GM10266 (cell line): Measurements from ENCODE around the gene CHN2.

Source experiments
- DNase-seq: peaks from one replicate; pipeline ENCODE4 v3.0.0; 2012; ENCODE audit errors: extremely low spot score
- CTCF ChIP-seq: IDR thresholded peaks from 2 replicates; pipeline ENCODE4 v1.5.1; 2012; ENCODE audit warnings: mild to moderate bottlenecking, low read depth; ENCODE audit not compliant: control insufficient read depth, insufficient read depth; ENCODE audit errors: missing control alignments

Gene CHN2

GRCh38 chr7:29453021-29453420 is 258.4 kb downstream of the CHN2 start:
- TF ChIP-seq CTCF: no peak
- DNase-seq: no peak

GRCh38 chr7:29454464-29454863 is 259.9 kb downstream of the CHN2 start:
- no peak for DNase-seq
- no peak for TF ChIP-seq CTCF

- no peak for TF ChIP-seq CTCF
- no peak for DNase-seq
Measured at GRCh38 chr7:29454899-29455451, 260.4 kb downstream of the CHN2 start.

GRCh38 chr7:29457141-29457561 is 262.6 kb downstream of the CHN2 start:
- no peak for DNase-seq

GRCh38 chr7:29457565-29458011 is 263.0 kb downstream of the CHN2 start:
- DNase-seq: no peak

More at GRCh38 chr7:29457141-29457561, 262.6 kb downstream of the CHN2 start:
- TF ChIP-seq CTCF: no peak

GRCh38 chr7:29458933-29459332 is 264.4 kb downstream of the CHN2 start:
- no peak for TF ChIP-seq CTCF
- no peak for DNase-seq

More at GRCh38 chr7:29457565-29458011, 263.0 kb downstream of the CHN2 start:
- no peak for TF ChIP-seq CTCF

GRCh38 chr7:29459589-29459988 is 265.0 kb downstream of the CHN2 start:
- DNase-seq: no peak
- no peak for TF ChIP-seq CTCF
